ENCODE data around the gene RABEPK. TPM values are rescaled to one million over a fixed set of nuclear protein-coding genes. Genes with fewer than 3 reads are reported as not detected.
A peak's percentile ranks its signal among the peaks of the same experiment; 100 is the strongest.

The RABEPK gene
- total RNA-seq, 1 donor from 2014 or later, result 20.5 TPM

- DNase-seq (ENCODE audit: low spot score in 2 of 2, unreplicated experiment in 2 of 2), result no peak
- Mint-ChIP-seq H3K4me3 (no peak overlapping the region), H3K4me1 (no peaks in the 10 kb centered on the region), H3K36me3 (no peaks in the 10 kb centered on the region), H3K27me3 (ENCODE audit: low read depth) (no peaks in the 10 kb centered on the region), H3K9me3 (no peaks in the 10 kb centered on the region), H3K27ac (no peak overlapping the region)
- no peak for TF ChIP-seq CTCF (IDR thresholded peaks at IDR 0.05; ENCODE audit: unreplicated experiment)
Observed at GRCh38 chr9:125254231-125254630, 53.9 kb downstream of the RABEPK start.

- H3K27ac Mint-ChIP-seq, result no peak overlapping the region
- no peak for DNase-seq (ENCODE audit: low spot score in 2 of 2, unreplicated experiment in 2 of 2)
- H3K4me1 Mint-ChIP-seq, result peaks cover 7% of the 10 kb centered on the region
- no peaks in the 10 kb centered on the region for H3K36me3 Mint-ChIP-seq
- no peak for TF ChIP-seq CTCF (IDR thresholded peaks at IDR 0.05; ENCODE audit: unreplicated experiment)
- no peak overlapping the region for H3K4me3 Mint-ChIP-seq
- no peaks in the 10 kb centered on the region for H3K27me3 Mint-ChIP-seq (ENCODE audit: low read depth)
- no peaks in the 10 kb centered on the region for H3K9me3 Mint-ChIP-seq
Observed at GRCh38 chr9:125255781-125256391, 55.5 kb downstream of the RABEPK start.

- TF ChIP-seq CTCF (IDR thresholded peaks at IDR 0.05; ENCODE audit: unreplicated experiment), result no peak
- no peaks in the 10 kb centered on the region for H3K9me3 Mint-ChIP-seq
- H3K27ac Mint-ChIP-seq, result no peak overlapping the region
- DNase-seq (ENCODE audit: low spot score in 2 of 2, unreplicated experiment in 2 of 2), result no peak
- H3K36me3 Mint-ChIP-seq, result no peaks in the 10 kb centered on the region
- no peak overlapping the region for H3K4me3 Mint-ChIP-seq
- peaks cover 19% of the 10 kb centered on the region for H3K4me1 Mint-ChIP-seq
- H3K27me3 Mint-ChIP-seq (ENCODE audit: low read depth), result no peaks in the 10 kb centered on the region
Observed at GRCh38 chr9:125258160-125258785, 57.9 kb downstream of the RABEPK start.

GRCh38 chr9:125258832-125259534 lies 58.6 kb downstream of the RABEPK start:
- Mint-ChIP-seq H3K9me3 (no peaks in the 10 kb centered on the region), H3K27ac (no peak overlapping the region), H3K27me3 (ENCODE audit: low read depth) (no peaks in the 10 kb centered on the region), H3K4me1 (peaks cover 24% of the 10 kb centered on the region), H3K4me3 (no peak overlapping the region), H3K36me3 (peaks cover 2% of the 10 kb centered on the region)
- TF ChIP-seq CTCF (IDR thresholded peaks at IDR 0.05; ENCODE audit: unreplicated experiment), result no peak
- no peak for DNase-seq (ENCODE audit: low spot score in 2 of 2, unreplicated experiment in 2 of 2)

- TF ChIP-seq CTCF (IDR thresholded peaks at IDR 0.05; ENCODE audit: unreplicated experiment), result no peak
- no peak for DNase-seq (ENCODE audit: low spot score in 2 of 2, unreplicated experiment in 2 of 2)
- H3K27ac Mint-ChIP-seq, result peak overlapping the region; percentile 43
Observed at GRCh38 chr9:125260561-125260960, 60.2 kb downstream of the RABEPK start.

More at GRCh38 chr9:125260561-125260960, 60.2 kb downstream of the RABEPK start:
- H3K4me1 Mint-ChIP-seq, result peaks cover 24% of the 10 kb centered on the region
- H3K9me3 Mint-ChIP-seq, result no peaks in the 10 kb centered on the region
- no peaks in the 10 kb centered on the region for H3K27me3 Mint-ChIP-seq (ENCODE audit: low read depth)
- H3K36me3 Mint-ChIP-seq, result peaks cover 2% of the 10 kb centered on the region
- H3K4me3 Mint-ChIP-seq, result peak overlapping the region; percentile 98

All from mesothelial cell of epicardium (in vitro differentiated cells).